Fibroblast of lung (primary cell): ENCODE data around the gene GRIPAP1. TPM values are rescaled to one million over a fixed set of nuclear protein-coding genes. Genes with fewer than 3 reads are reported as not detected.

Experiments
- DNase-seq, 2 donors: peaks; one replicate each; pipeline versions ENCODE4 v3.0.0 to v3.0.0-alpha.2; 2010; ENCODE audit warnings: low read depth in 2 of 2
- H2AFZ ChIP-seq: 2 replicates; pipeline ENCODE4 v1.5.1; 2012; ENCODE audit warnings: low read length, control low read depth, inconsistent platforms
- H3K27ac ChIP-seq: 2 replicates; pipeline ENCODE4 v1.5.1; 2011; ENCODE audit warnings: low read length, control low read depth; ENCODE audit not compliant: insufficient read depth
- H3K27me3 ChIP-seq: 2 replicates; pipeline ENCODE4 v1.5.1; 2011; ENCODE audit warnings: mild to moderate bottlenecking, low read length; ENCODE audit not compliant: control insufficient read depth, insufficient read depth
- H3K36me3 ChIP-seq: 2 replicates; pipeline ENCODE4 v1.5.1; 2011; ENCODE audit warnings: low read length; ENCODE audit not compliant: control insufficient read depth, insufficient read depth
- H3K4me1 ChIP-seq: 2 replicates; pipeline ENCODE4 v1.5.1; 2011; ENCODE audit warnings: low read length; ENCODE audit not compliant: control insufficient read depth, insufficient read depth; ENCODE audit errors: extremely low read depth
- H3K4me2 ChIP-seq: 2 replicates; pipeline ENCODE4 v1.5.1; 2011; ENCODE audit warnings: low read length, control low read depth; ENCODE audit not compliant: insufficient read depth; ENCODE audit errors: extremely low read depth
- H3K4me3 ChIP-seq, 4 experiments: fragments of 200-600 bp in 1 of 4; sonication (generic) in 1 of 4; replicated peaks in 1 of 4; 2 replicates each; pipeline ENCODE4 v1.5.1; 2011 to 2016; ENCODE audit warnings: low read length in 4 of 4, low read depth in 3 of 4, mild to moderate bottlenecking in 3 of 4, control low read depth in 2 of 4, inconsistent platforms in 1 of 4, mixed read lengths in 1 of 4; ENCODE audit not compliant: insufficient read depth in 1 of 4; ENCODE audit errors: control extremely low read depth in 1 of 4
- H3K79me2 ChIP-seq: 2 replicates; pipeline ENCODE4 v1.5.1; 2012; ENCODE audit warnings: mild to moderate bottlenecking, low read length, inconsistent platforms; ENCODE audit not compliant: control insufficient read depth, insufficient read depth
- H3K9ac ChIP-seq: 2 replicates; pipeline ENCODE4 v1.5.1; 2011; ENCODE audit warnings: mild to moderate bottlenecking, low read length, control low read depth; ENCODE audit not compliant: insufficient read depth
- H3K9me3 ChIP-seq: 2 replicates; pipeline ENCODE4 v1.5.1; 2012; ENCODE audit warnings: low read depth, low read length; ENCODE audit not compliant: control insufficient read depth, insufficient read depth
- H4K20me1 ChIP-seq: 2 replicates; pipeline ENCODE4 v1.5.1; 2011; ENCODE audit warnings: low read length; ENCODE audit not compliant: control insufficient read depth, insufficient read depth; ENCODE audit errors: extremely low read depth
- EZH2 ChIP-seq: IDR thresholded peaks from 2 replicates; pipeline ENCODE4 v1.5.1; 2012; ENCODE audit warnings: low read length, control low read depth, mild to moderate bottlenecking; ENCODE audit errors: missing control alignments
- polyA plus RNA-seq, 2 donors: library from polyadenylated mRNA; depleted of rRNA in 1 of 2; stranded (reverse) in 1 of 2; unstranded in 1 of 2; fragments of >200 nt; gene quantifications; 2 replicates each; pipeline ENCODE4 v1.2.1, GENCODE V29; 2011 to 2012; ENCODE audit warnings: missing spikeins in 1 of 2
- total RNA-seq: library from RNA; depleted of rRNA; stranded (reverse); fragments of >200 nt; gene quantifications from 2 replicates; pipeline ENCODE4 v1.2.1, GENCODE V29; 2014
- TF ChIP-seq, protein P1 (sequence below), 2 donors: IDR thresholded peaks in 1 of 2; conservative IDR thresholded peaks in 1 of 2; 1 replicate in 1 of 2; 2 replicates in 1 of 2; pipeline ENCODE4 v1.5.1; 2011 to 2012; ENCODE audit warnings: low read length in 2 of 2, control low read depth in 1 of 2, inconsistent platforms in 1 of 2, low read depth in 1 of 2, mild to moderate bottlenecking in 1 of 2

The GRIPAP1 gene
- total and polyA plus RNA-seq, 2 donors (not counting 1 experiment from before 2014, with no cell fraction given): 18.5 to 26.4 TPM

DNA sequence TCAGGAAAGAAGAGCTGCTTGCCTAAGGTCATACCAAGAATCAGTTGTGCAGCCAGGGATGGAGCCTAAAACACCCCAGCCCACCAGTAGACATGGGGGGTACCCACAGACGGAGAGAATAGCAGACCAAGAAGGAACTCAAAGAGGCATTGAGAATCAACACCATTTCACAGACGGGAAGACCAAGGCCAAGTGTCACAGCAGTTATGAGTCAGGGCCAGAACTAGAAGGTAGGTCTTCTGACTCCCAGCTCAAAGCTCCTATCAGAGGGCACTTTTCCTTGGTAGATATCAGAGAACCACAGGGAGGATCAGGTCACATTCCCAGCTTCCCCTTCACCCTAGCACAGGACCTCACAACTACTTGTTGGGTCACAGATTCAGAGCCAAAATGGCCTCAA is 59.2 kb downstream of the GRIPAP1 start:
- no peaks in the 10 kb centered on the region for H3K4me1 ChIP-seq
- no peak for TF ChIP-seq EZH2
- TF ChIP-seq, protein P1, sequence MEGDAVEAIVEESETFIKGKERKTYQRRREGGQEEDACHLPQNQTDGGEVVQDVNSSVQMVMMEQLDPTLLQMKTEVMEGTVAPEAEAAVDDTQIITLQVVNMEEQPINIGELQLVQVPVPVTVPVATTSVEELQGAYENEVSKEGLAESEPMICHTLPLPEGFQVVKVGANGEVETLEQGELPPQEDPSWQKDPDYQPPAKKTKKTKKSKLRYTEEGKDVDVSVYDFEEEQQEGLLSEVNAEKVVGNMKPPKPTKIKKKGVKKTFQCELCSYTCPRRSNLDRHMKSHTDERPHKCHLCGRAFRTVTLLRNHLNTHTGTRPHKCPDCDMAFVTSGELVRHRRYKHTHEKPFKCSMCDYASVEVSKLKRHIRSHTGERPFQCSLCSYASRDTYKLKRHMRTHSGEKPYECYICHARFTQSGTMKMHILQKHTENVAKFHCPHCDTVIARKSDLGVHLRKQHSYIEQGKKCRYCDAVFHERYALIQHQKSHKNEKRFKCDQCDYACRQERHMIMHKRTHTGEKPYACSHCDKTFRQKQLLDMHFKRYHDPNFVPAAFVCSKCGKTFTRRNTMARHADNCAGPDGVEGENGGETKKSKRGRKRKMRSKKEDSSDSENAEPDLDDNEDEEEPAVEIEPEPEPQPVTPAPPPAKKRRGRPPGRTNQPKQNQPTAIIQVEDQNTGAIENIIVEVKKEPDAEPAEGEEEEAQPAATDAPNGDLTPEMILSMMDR (conservative IDR thresholded peaks at IDR 0.05 in 1 of 2, IDR thresholded peaks at IDR 0.05 in 1 of 2; ENCODE audit: low read depth in 1 of 2, low read length in 2 of 2): no peak
- no peak overlapping the region for H3K9ac ChIP-seq
- H4K20me1 ChIP-seq: no peaks in the 10 kb centered on the region
- peaks cover 13% of the 10 kb centered on the region for H3K79me2 ChIP-seq
- no peak overlapping the region for H3K4me2 ChIP-seq
- H3K4me3 ChIP-seq: no peak overlapping the region
- no peak for DNase-seq
- H3K27ac ChIP-seq: no peak overlapping the region
- H3K36me3 ChIP-seq: no peaks in the 10 kb centered on the region
- no peaks in the 10 kb centered on the region for H3K9me3 ChIP-seq
- H2AFZ ChIP-seq: no peak overlapping the region
- H3K27me3 ChIP-seq: no peaks in the 10 kb centered on the region

DNA sequence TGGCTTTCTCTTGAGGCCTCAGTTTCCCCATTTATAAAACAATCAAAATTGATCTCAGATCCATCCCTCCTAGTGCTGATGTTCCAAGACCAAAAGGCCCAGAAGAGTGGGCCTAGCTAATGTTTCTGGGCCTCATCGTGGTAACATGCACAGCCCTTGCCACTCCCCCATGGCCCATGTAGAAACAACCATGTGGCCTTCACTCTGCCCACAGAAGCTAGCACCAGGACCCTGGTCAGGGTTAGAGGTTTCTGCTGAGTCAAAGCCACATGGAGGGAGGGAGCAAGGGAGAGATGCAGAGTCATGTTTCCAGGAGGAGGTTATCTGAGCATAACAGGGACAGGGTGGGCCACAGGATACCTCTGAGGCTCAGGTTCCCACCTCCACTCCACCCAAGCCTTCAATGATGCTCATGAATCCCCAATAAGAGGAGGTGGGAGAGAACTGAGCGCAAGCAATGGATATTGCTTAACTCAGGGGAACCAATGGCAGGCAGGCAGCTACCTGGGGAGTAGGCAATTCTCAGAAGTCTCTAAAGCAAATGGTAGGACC is 61.6 kb downstream of the GRIPAP1 start:
- TF ChIP-seq EZH2: no peak
- TF ChIP-seq, protein P1 (conservative IDR thresholded peaks at IDR 0.05 in 1 of 2, IDR thresholded peaks at IDR 0.05 in 1 of 2; ENCODE audit: low read depth in 1 of 2, low read length in 2 of 2): no peak
- Histone ChIP-seq H3K36me3 (no peaks in the 10 kb centered on the region), H3K4me2 (no peak overlapping the region), H3K79me2 (peaks cover 13% of the 10 kb centered on the region), H3K4me1 (no peaks in the 10 kb centered on the region), H3K27ac (no peak overlapping the region), H4K20me1 (no peaks in the 10 kb centered on the region), H3K9me3 (no peaks in the 10 kb centered on the region), H3K9ac (no peak overlapping the region), H3K4me3 (no peak overlapping the region), H3K27me3 (no peaks in the 10 kb centered on the region), H2AFZ (no peak overlapping the region)
- DNase-seq: no peak

DNA sequence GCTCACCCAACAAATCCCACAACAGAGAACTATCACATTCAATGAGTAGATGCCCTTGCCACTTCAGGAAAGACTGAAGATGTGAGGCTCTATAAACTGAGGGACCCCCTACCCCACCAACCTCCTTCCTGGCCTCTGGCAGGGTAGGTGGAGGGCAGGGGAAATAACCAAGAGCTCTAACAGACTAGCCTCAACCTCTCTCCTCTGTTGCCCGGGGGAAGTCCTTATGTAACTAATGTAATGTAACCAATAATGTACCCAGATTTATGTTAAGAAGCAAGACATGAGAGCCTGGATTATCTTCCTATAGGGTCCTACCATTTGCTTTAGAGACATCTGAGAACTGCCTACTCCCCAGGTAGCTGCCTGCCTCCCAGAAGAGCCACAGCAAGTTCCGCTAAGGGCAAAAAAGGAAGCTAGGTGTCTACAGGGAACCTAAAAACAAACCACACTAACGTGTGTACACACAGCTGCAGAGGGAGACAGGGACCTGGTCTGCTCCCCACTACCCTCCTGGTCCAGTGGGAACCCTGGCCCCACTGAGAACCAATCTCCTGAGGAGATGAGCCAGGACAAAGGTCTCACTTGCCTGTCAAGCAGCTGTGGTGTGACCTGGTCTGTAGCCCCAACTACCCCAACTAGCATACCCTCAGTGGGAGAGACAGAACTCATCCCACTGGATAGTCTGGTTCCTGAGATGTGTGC is 62.4 kb downstream of the GRIPAP1 start:
- H3K4me3 ChIP-seq: no peak overlapping the region

More for the DNA sequence above, 62.4 kb downstream of the GRIPAP1 start:
- H3K4me1 ChIP-seq: no peaks in the 10 kb centered on the region
- no peak for DNase-seq
- no peaks in the 10 kb centered on the region for H4K20me1 ChIP-seq
- H3K79me2 ChIP-seq: peaks cover 10% of the 10 kb centered on the region
- H3K36me3 ChIP-seq: no peaks in the 10 kb centered on the region
- no peak overlapping the region for H3K9ac ChIP-seq
- H3K4me2 ChIP-seq: no peak overlapping the region
- H2AFZ ChIP-seq: no peak overlapping the region
- H3K27ac ChIP-seq: no peak overlapping the region
- H3K27me3 ChIP-seq: no peaks in the 10 kb centered on the region
- TF ChIP-seq EZH2: no peak
- TF ChIP-seq, protein P1 (conservative IDR thresholded peaks at IDR 0.05 in 1 of 2, IDR thresholded peaks at IDR 0.05 in 1 of 2; ENCODE audit: low read depth in 1 of 2, low read length in 2 of 2): no peak
- H3K9me3 ChIP-seq: no peaks in the 10 kb centered on the region
